SK-N-SH (cell line): Measurements from ENCODE around the gene CHD6. TPM values are rescaled to one million over a fixed set of nuclear protein-coding genes. Genes with fewer than 3 reads are reported as not detected.

ENCODE experiments used
- CTCF ChIA-PET: fragments of 300-600, 350-600 bp; formaldehyde crosslinking; extraction: SDS; loops from one replicate; lab custom pipeline; 2021; lab: Yijun Ruan, JAX
- POLR2A ChIA-PET: fragments of 350-600 bp; sonication (Branson Sonifier 250); formaldehyde crosslinking; extraction: SDS; loops from one replicate; lab custom pipeline; 2020; ENCODE audit warnings: antibody characterized with exemption, inconsistent platforms; lab: Yijun Ruan, JAX
- DNase-seq: peaks from one replicate; pipeline ENCODE4 v3.0.0; 2012
- H2AFZ ChIP-seq: fragments of 200-600 bp; sonication (generic); 2 replicates; pipeline ENCODE4 v1.8.1; 2016; ENCODE audit warnings: antibody characterized with exemption, mild to moderate bottlenecking, low read depth
- H3F3A ChIP-seq: fragments of 200-600 bp; sonication (generic); replicated peaks from 2 replicates; pipeline ENCODE3; 2016; ENCODE audit warnings: antibody characterized with exemption, mild to moderate bottlenecking; ENCODE audit not compliant: insufficient read depth
- H3K27ac ChIP-seq, 2 experiments: fragments of 200-500 bp in 1 of 2; fragments of 200-600 bp in 1 of 2; sonication (Bioruptor generic) in 1 of 2; sonication (generic), shearing (Covaris generic) in 1 of 2; 2 replicates each; pipeline versions ENCODE4 v1.5.1 to v1.6.1; 2014 to 2016; ENCODE audit warnings: low read depth in 2 of 2, inconsistent platforms in 1 of 2, low read length in 1 of 2, mild to moderate bottlenecking in 1 of 2, mixed read lengths in 1 of 2
- H3K27me3 ChIP-seq: fragments of 200-600 bp; sonication (generic), shearing (Covaris generic); 2 replicates; pipeline ENCODE4 v1.6.1; 2016; ENCODE audit warnings: mixed run types; ENCODE audit not compliant: insufficient read depth
- H3K36me3 ChIP-seq, 2 experiments: fragments of 200-500 bp in 1 of 2; fragments of 200-600 bp in 1 of 2; sonication (Bioruptor generic) in 1 of 2; sonication (generic) in 1 of 2; replicated peaks in 1 of 2; 2 replicates each; pipeline versions ENCODE3 to v1.5.1; 2014 to 2016; ENCODE audit warnings: low read length in 1 of 2, mild to moderate bottlenecking in 1 of 2; ENCODE audit not compliant: insufficient read depth in 2 of 2, control insufficient read depth in 1 of 2
- H3K4me1 ChIP-seq, 2 experiments: fragments of 200-500 bp in 1 of 2; fragments of 200-600 bp in 1 of 2; sonication (Bioruptor generic) in 1 of 2; sonication (generic), shearing (Covaris generic) in 1 of 2; 2 replicates each; pipeline versions ENCODE4 v1.5.1 to v1.6.1; 2014 to 2016; ENCODE audit warnings: low read depth in 1 of 2, low read length in 1 of 2, mixed run types in 1 of 2; ENCODE audit not compliant: insufficient read depth in 2 of 2, control insufficient read depth in 1 of 2
- H3K4me2 ChIP-seq: fragments of 200-600 bp; sonication (generic), shearing (Covaris generic); 2 replicates; pipeline ENCODE4 v1.6.1; 2017; ENCODE audit warnings: mixed run types
- H3K4me3 ChIP-seq, 2 experiments: fragments of 200-500 bp in 1 of 2; fragments of 200-600 bp in 1 of 2; sonication (Bioruptor generic) in 1 of 2; sonication (generic), shearing (Covaris generic) in 1 of 2; 2 replicates each; pipeline versions ENCODE4 v1.5.1 to v1.8.1; 2014 to 2016; ENCODE audit warnings: low read depth in 2 of 2, inconsistent platforms in 1 of 2, low read length in 1 of 2, mild to moderate bottlenecking in 1 of 2, mixed read lengths in 1 of 2, moderate library complexity in 1 of 2
- H3K79me2 ChIP-seq: fragments of 200-600 bp; sonication (generic); 2 replicates; pipeline ENCODE4 v1.8.1; 2017; ENCODE audit warnings: mild to moderate bottlenecking; ENCODE audit not compliant: insufficient read depth
- H3K9ac ChIP-seq: fragments of 200-600 bp; sonication (generic); 2 replicates; pipeline ENCODE4 v1.6.1; 2017; ENCODE audit warnings: mixed run types
- H3K9me2 ChIP-seq: fragments of 200-600 bp; sonication (generic); 2 replicates; pipeline ENCODE4 v1.6.1; 2017; ENCODE audit warnings: mixed run types
- H3K9me3 ChIP-seq: fragments of 200-600 bp; sonication (generic); 2 replicates; pipeline ENCODE4 v1.6.1; 2017; ENCODE audit warnings: mixed run types, mild to moderate bottlenecking, moderate library complexity
- H4K20me1 ChIP-seq: fragments of 200-600 bp; sonication (generic); 2 replicates; pipeline ENCODE4 v1.6.1; 2017; ENCODE audit warnings: mild to moderate bottlenecking, mixed run types; ENCODE audit not compliant: insufficient read depth
- ELF1 ChIP-seq: IDR thresholded peaks from 2 replicates; pipeline ENCODE4 v1.4.0; 2012
- EP300 ChIP-seq, 2 experiments: IDR thresholded peaks; 2 replicates each; pipeline versions ENCODE4 v1.4.0 to v1.6.1; 2012; ENCODE audit warnings: borderline replicate concordance in 1 of 2, low read depth in 1 of 2, low read length in 1 of 2
- EZH2phosphoT487 ChIP-seq: fragments of 200-600 bp; sonication (generic); IDR thresholded peaks from 2 replicates; pipeline ENCODE4 v1.6.1; 2017; ENCODE audit warnings: low read depth, mixed run types, mild to moderate bottlenecking, antibody characterized with exemption, moderate library complexity, borderline replicate concordance
- FOSL2 ChIP-seq: IDR thresholded peaks from 2 replicates; pipeline ENCODE4 v1.4.0; 2012; ENCODE audit warnings: low read depth, mild to moderate bottlenecking, moderate library complexity, borderline replicate concordance
- GABPA ChIP-seq: IDR thresholded peaks from 2 replicates; pipeline ENCODE4 v1.4.0; 2012; ENCODE audit warnings: low read depth, mild to moderate bottlenecking
- MEF2A ChIP-seq: IDR thresholded peaks from 2 replicates; pipeline ENCODE4 v1.4.0; 2012; ENCODE audit warnings: low read depth, borderline replicate concordance
- RCOR1 ChIP-seq: fragments of 150-350 bp; IDR thresholded peaks from 2 replicates; pipeline ENCODE4 v1.6.1; 2017; ENCODE audit warnings: antibody characterized with exemption, low read length
- RFX5 ChIP-seq: IDR thresholded peaks from 2 replicates; pipeline ENCODE4 v1.6.1; 2012; ENCODE audit warnings: mild to moderate bottlenecking, improper control_type of control experiment, low read length
- SIN3A ChIP-seq: IDR thresholded peaks from 2 replicates; pipeline ENCODE4 v1.6.1; 2012; ENCODE audit warnings: low read depth, mild to moderate bottlenecking, low read length, moderate library complexity, borderline replicate concordance
- SMC3 ChIP-seq: IDR thresholded peaks from 2 replicates; pipeline ENCODE4 v1.6.1; 2012; ENCODE audit warnings: low read depth, low read length, improper control_type of control experiment
- TCF12 ChIP-seq: IDR thresholded peaks from 2 replicates; pipeline ENCODE4 v1.4.0; 2012
- YY1 ChIP-seq: IDR thresholded peaks from 2 replicates; pipeline ENCODE4 v1.4.0; 2012; ENCODE audit warnings: low read depth, mild to moderate bottlenecking
- WGBS: methylation state at CpG from one replicate; pipeline ENCODE4 v1.1.6; 2017; ENCODE audit warnings: low lambda C conversion rate; 5-methylcytosine and 5-hydroxymethylcytosine counted together
- polyA plus RNA-seq, 3 experiments: library from polyadenylated mRNA; depleted of rRNA; stranded (reverse); fragments of >200 nt; gene quantifications; 2 replicates each; pipeline ENCODE4 v1.2.3, GENCODE V29; 2012
- TF ChIP-seq, protein P1 (sequence below): IDR thresholded peaks from 2 replicates; pipeline ENCODE4 v1.4.0; 2012; ENCODE audit warnings: low read depth, borderline replicate concordance
- TF ChIP-seq, protein P2 (sequence below): IDR thresholded peaks from 2 replicates; pipeline ENCODE4 v1.4.0; 2012; ENCODE audit warnings: low read depth
- TF ChIP-seq, protein P3 (sequence below): IDR thresholded peaks from 2 replicates; pipeline ENCODE4 v1.4.0; 2012; ENCODE audit warnings: low read depth, borderline replicate concordance
- TF ChIP-seq, protein P4 (sequence below): fragments of 150-350 bp; IDR thresholded peaks from 2 replicates; pipeline ENCODE4 v1.6.1; 2017; ENCODE audit warnings: antibody characterized with exemption, low read length, low read depth, borderline replicate concordance

The CHD6 gene
- polyA plus RNA-seq, 1 of the 3 experiments (the other 2 are of a cell fraction) = 7.1 TPM

DNA sequence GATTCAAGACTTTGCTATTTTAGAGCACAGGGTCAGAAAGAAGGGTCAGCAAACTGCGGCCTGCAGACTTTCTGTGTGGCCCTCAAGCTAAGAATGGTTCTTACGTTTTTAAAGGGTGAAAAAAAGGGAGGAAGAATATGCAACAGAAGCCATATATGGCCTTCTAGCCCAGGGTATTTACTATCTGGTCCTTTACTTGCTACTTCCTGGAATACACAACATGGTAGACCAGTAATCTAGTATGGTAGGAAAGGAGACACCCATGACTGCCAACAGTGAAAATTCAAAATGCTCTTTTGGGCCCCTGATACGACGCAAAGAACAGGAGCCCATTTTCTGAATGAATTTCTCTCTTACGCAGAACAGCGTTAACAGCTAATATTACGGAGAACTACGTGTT, 191.2 kb downstream of the CHD6 start:
- Histone ChIP-seq H3K9me3 (no peaks in the 10 kb centered on the region), H4K20me1 (no peaks in the 10 kb centered on the region), H3K36me3 (peaks cover 33 to 72% of the 10 kb centered on the region in 2 experiments), H3K4me1 (no peaks in the 10 kb centered on the region; a peak in 2 of 4 replicates), H3K27ac (no peak overlapping the region), H3K27me3 (no peaks in the 10 kb centered on the region), H3K79me2 (no peaks in the 10 kb centered on the region), H3K4me2 (no peak overlapping the region)
- POLR2A ChIA-PET = interaction anchor here (0.6 kb wide), 1 partner anchor 191 kb away, joined by 3 read pairs; no protein-coding TSS in a partner anchor
- no peak for DNase-seq
- TF ChIP-seq GABPA (no peak), RCOR1 (no peak), EZH2phosphoT487 (no peak), SIN3A (no peak), EP300 (IDR thresholded peaks at IDR 0.05; ENCODE audit: borderline replicate concordance in 1 of 2, low read depth in 1 of 2, low read length in 1 of 2) (no peak), ELF1 (no peak), SMC3 (no peak), TCF12 (no peak), MEF2A (no peak), YY1 (no peak), RFX5 (no peak), FOSL2 (no peak)
- TF ChIP-seq, protein P1, sequence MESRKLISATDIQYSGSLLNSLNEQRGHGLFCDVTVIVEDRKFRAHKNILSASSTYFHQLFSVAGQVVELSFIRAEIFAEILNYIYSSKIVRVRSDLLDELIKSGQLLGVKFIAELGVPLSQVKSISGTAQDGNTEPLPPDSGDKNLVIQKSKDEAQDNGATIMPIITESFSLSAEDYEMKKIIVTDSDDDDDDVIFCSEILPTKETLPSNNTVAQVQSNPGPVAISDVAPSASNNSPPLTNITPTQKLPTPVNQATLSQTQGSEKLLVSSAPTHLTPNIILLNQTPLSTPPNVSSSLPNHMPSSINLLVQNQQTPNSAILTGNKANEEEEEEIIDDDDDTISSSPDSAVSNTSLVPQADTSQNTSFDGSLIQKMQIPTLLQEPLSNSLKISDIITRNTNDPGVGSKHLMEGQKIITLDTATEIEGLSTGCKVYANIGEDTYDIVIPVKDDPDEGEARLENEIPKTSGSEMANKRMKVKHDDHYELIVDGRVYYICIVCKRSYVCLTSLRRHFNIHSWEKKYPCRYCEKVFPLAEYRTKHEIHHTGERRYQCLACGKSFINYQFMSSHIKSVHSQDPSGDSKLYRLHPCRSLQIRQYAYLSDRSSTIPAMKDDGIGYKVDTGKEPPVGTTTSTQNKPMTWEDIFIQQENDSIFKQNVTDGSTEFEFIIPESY = no peak
- TF ChIP-seq, protein P2, sequence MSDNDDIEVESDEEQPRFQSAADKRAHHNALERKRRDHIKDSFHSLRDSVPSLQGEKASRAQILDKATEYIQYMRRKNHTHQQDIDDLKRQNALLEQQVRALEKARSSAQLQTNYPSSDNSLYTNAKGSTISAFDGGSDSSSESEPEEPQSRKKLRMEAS = no peak
- TF ChIP-seq, protein P3, sequence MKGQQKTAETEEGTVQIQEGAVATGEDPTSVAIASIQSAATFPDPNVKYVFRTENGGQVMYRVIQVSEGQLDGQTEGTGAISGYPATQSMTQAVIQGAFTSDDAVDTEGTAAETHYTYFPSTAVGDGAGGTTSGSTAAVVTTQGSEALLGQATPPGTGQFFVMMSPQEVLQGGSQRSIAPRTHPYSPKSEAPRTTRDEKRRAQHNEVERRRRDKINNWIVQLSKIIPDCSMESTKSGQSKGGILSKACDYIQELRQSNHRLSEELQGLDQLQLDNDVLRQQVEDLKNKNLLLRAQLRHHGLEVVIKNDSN = no peak
- TF ChIP-seq, protein P4, sequence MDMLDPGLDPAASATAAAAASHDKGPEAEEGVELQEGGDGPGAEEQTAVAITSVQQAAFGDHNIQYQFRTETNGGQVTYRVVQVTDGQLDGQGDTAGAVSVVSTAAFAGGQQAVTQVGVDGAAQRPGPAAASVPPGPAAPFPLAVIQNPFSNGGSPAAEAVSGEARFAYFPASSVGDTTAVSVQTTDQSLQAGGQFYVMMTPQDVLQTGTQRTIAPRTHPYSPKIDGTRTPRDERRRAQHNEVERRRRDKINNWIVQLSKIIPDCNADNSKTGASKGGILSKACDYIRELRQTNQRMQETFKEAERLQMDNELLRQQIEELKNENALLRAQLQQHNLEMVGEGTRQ = no peak
- TF ChIP-seq, all 33 proteins: peak for 0
- CTCF ChIA-PET = interaction anchor here (0.9 to 1.7 kb wide), 3 partner anchors 16 to 254 kb away, joined by 3 to 7 read pairs (median 4); no protein-coding TSS in a partner anchor
- Histone ChIP-seq H3K4me3 (no peak overlapping the region), H3K9ac (no peak overlapping the region), H2AFZ (no peak overlapping the region), H3F3A (no peaks in the 10 kb centered on the region), H3K9me2 (no peaks in the 10 kb centered on the region)
- WGBS = 89% methylated on average over 8 of the region's 8 CpGs
